Measurements from ENCODE around the gene CASP2.
"Not testable (repeated sequence)": the region's sequence is repeated elsewhere in the genome, so short reads cannot be mapped to it uniquely, and the experiment has no call there.

CASP2 gene

GRCh38 chr7:143285470-143285778 lies 2.7 kb upstream of the CASP2 start:
- Histone ChIP-seq H3K27me3 (ENCODE audit: insufficient read depth, low read length) (peaks cover 35% of the 10 kb centered on the region), H3K27ac (ENCODE audit: low read length) (no peak overlapping the region), H3K9ac (ENCODE audit: low read depth, low read length) (peak overlapping the region; percentile 8; the same call in 1 of the 2 replicates), H3K9me3 (ENCODE audit: insufficient read depth, low read depth, low read length) (peaks cover 7% of the 10 kb centered on the region; the same call in 1 of the 2 replicates), H3K4me3 (ENCODE audit: low read length) (peak overlapping the region; percentile 58; the same call in 1 of the 2 replicates), H3K4me1 (ENCODE audit: insufficient read depth, low read length) (peaks cover 12% of the 10 kb centered on the region), H3K36me3 (ENCODE audit: insufficient read depth, low read depth, low read length) (peaks cover 3% of the 10 kb centered on the region)

DNA sequence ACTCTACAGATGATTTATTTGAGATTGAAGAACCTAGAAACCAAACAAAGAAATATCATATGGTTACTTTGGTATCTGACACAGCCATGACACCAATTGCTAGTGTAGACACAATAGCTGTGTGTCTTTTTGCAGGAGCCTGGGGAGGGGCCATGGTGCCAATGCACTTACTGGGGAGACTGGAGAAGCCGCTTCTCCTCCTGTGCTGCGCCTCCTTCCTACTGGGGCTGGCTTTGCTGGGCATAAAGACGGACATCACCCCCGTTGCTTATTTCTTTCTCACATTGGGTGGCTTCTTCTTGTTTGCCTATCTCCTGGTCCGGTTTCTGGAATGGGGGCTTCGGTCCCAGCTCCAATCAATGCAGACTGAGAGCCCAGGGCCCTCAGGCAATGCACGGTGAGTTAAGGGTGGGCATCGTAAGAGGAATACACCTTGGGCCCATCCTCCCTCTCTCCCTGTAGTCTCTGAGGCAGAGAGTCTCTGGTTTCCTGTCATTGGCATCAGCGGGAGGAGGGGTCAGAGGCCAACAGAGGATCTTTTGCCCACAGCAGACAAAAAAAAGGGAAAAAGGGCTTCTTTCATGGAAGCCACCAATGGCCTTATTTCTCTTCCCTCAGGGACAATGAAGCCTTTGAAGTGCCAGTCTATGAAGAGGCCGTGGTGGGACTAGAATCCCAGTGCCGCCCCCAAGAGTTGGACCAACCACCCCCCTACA lies 2.2 kb upstream of the CASP2 start:
- H3K36me3 ChIP-seq (ENCODE audit: insufficient read depth, low read depth, low read length), result peaks cover 8% of the 10 kb centered on the region
- H3K9me3 ChIP-seq (ENCODE audit: insufficient read depth, low read depth, low read length), result peaks cover 7% of the 10 kb centered on the region; the same call in 1 of the 2 replicates
- H3K4me1 ChIP-seq (ENCODE audit: insufficient read depth, low read length), result peaks cover 12% of the 10 kb centered on the region
- H3K27ac ChIP-seq (ENCODE audit: low read length), result no peak overlapping the region
- peaks cover 35% of the 10 kb centered on the region for H3K27me3 ChIP-seq (ENCODE audit: insufficient read depth, low read length)
- H3K4me3 ChIP-seq (ENCODE audit: low read length), result peak overlapping the region; percentile 58; the same call in 1 of the 2 replicates
- no peak overlapping the region for H3K9ac ChIP-seq (ENCODE audit: low read depth, low read length)

GRCh38 chr7:143286522-143286890 lies 1.6 kb upstream of the CASP2 start:
- peaks cover 7% of the 10 kb centered on the region; the same call in 1 of the 2 replicates for H3K9me3 ChIP-seq (ENCODE audit: insufficient read depth, low read depth, low read length)
- H3K4me3 ChIP-seq (ENCODE audit: low read length), result no peak overlapping the region
- no peak overlapping the region for H3K27ac ChIP-seq (ENCODE audit: low read length)
- peaks cover 35% of the 10 kb centered on the region for H3K27me3 ChIP-seq (ENCODE audit: insufficient read depth, low read length)
- peaks cover 12% of the 10 kb centered on the region for H3K4me1 ChIP-seq (ENCODE audit: insufficient read depth, low read length)
- no peak overlapping the region for H3K9ac ChIP-seq (ENCODE audit: low read depth, low read length)
- H3K36me3 ChIP-seq (ENCODE audit: insufficient read depth, low read depth, low read length), result peaks cover 14% of the 10 kb centered on the region

- Histone ChIP-seq H3K27ac (ENCODE audit: low read length) (no peak overlapping the region), H3K9ac (ENCODE audit: low read depth, low read length) (no peak overlapping the region), H3K4me1 (ENCODE audit: insufficient read depth, low read length) (peaks cover 12% of the 10 kb centered on the region), H3K27me3 (ENCODE audit: insufficient read depth, low read length) (peaks cover 35% of the 10 kb centered on the region), H3K36me3 (ENCODE audit: insufficient read depth, low read depth, low read length) (peaks cover 23% of the 10 kb centered on the region), H3K9me3 (ENCODE audit: insufficient read depth, low read depth, low read length) (peaks cover 7% of the 10 kb centered on the region; the same call in 1 of the 2 replicates), H3K4me3 (ENCODE audit: low read length) (no peak overlapping the region)
These were observed 714 bp upstream of the CASP2 start for GRCh38 chr7:143287339-143287934.

GRCh38 chr7:143288836-143289235 lies 685 bp downstream of the CASP2 start:
- Histone ChIP-seq H3K36me3 (ENCODE audit: insufficient read depth, low read depth, low read length) (peaks cover 37% of the 10 kb centered on the region), H3K9me3 (ENCODE audit: insufficient read depth, low read depth, low read length) (peaks cover 7% of the 10 kb centered on the region; the same call in 1 of the 2 replicates), H3K27ac (ENCODE audit: low read length) (peak overlapping the region; percentile 91), H3K4me1 (ENCODE audit: insufficient read depth, low read length) (peaks cover 7% of the 10 kb centered on the region), H3K4me3 (ENCODE audit: low read length) (peak overlapping the region; percentile 99), H3K9ac (ENCODE audit: low read depth, low read length) (peak overlapping the region; percentile 99), H3K27me3 (ENCODE audit: insufficient read depth, low read length) (peaks cover 33% of the 10 kb centered on the region)

- H3K4me1 ChIP-seq (ENCODE audit: insufficient read depth, low read length), result peaks cover 7% of the 10 kb centered on the region
- H3K27ac ChIP-seq (ENCODE audit: low read length), result no peak overlapping the region
- H3K4me3 ChIP-seq (ENCODE audit: low read length), result peak overlapping the region; percentile 99
- peaks cover 43% of the 10 kb centered on the region for H3K36me3 ChIP-seq (ENCODE audit: insufficient read depth, low read depth, low read length)
- peaks cover 30% of the 10 kb centered on the region for H3K27me3 ChIP-seq (ENCODE audit: insufficient read depth, low read length)
- H3K9me3 ChIP-seq (ENCODE audit: insufficient read depth, low read depth, low read length), result peaks cover 7% of the 10 kb centered on the region; the same call in 1 of the 2 replicates
- H3K9ac ChIP-seq (ENCODE audit: low read depth, low read length), result peak overlapping the region; percentile 99; the same call in 1 of the 2 replicates
These were observed 1.3 kb downstream of the CASP2 start for GRCh38 chr7:143289421-143289820.

DNA sequence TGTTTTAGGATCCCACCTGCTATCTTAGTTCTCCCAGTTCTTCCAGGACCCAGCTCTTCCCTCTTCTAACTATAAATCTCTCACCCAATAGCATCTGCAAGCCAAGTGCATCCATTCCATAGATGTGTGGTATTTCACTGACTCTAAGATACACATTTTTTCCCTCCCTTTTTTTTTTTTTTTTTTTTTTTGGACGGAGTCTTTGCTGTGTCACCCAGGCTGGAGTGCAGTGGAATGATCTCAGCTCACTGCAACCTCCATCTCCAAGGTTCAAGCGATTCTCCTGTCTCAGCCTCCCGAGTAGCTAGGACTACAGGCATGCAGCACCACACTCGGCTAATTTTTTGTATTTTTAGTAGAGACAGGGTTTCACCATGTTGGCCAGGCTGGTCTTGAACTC lies 1.7 kb downstream of the CASP2 start:
- H3K27me3 ChIP-seq (ENCODE audit: insufficient read depth, low read length), result peaks cover 29% of the 10 kb centered on the region
- H3K27ac ChIP-seq (ENCODE audit: low read length); H3K9me3 ChIP-seq (ENCODE audit: insufficient read depth, low read depth, low read length); H3K9ac ChIP-seq (ENCODE audit: low read depth, low read length); H3K4me1 ChIP-seq (ENCODE audit: insufficient read depth, low read length): not testable (repeated sequence)
- peak overlapping the region; percentile 99 for H3K4me3 ChIP-seq (ENCODE audit: low read length)
- peaks cover 48% of the 10 kb centered on the region for H3K36me3 ChIP-seq (ENCODE audit: insufficient read depth, low read depth, low read length)

DNA sequence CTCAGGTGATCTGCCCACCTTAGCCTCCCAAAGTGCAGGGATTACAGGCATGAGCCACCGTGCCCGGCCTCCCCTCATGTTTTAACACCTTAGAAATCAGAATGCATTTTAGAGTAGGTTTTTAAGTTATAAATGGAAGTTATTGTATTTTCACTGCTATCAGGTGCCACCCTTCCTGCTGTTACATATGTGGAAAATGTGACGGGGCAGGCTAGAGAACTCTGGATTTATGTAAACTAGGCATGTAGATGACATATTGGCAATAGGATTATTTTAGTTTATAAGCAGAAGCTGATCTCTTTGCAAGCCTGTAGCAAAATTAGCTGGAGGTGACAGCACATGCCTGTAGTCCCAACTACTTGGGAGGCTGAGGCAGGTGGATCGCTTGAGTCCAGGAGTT lies 2.1 kb downstream of the CASP2 start:
- H3K9me3 ChIP-seq (ENCODE audit: insufficient read depth, low read depth, low read length), result peaks cover 7% of the 10 kb centered on the region; the same call in 1 of the 2 replicates
- peaks cover 25% of the 10 kb centered on the region for H3K27me3 ChIP-seq (ENCODE audit: insufficient read depth, low read length)
- peaks cover 52% of the 10 kb centered on the region for H3K36me3 ChIP-seq (ENCODE audit: insufficient read depth, low read depth, low read length)
- H3K27ac ChIP-seq (ENCODE audit: low read length), result no peak overlapping the region
- peaks cover 3% of the 10 kb centered on the region for H3K4me1 ChIP-seq (ENCODE audit: insufficient read depth, low read length)
- H3K9ac ChIP-seq (ENCODE audit: low read depth, low read length), result no peak overlapping the region
- peak overlapping the region; percentile 36; the same call in 1 of the 2 replicates for H3K4me3 ChIP-seq (ENCODE audit: low read length)

GRCh38 chr7:143292876-143293275 lies 4.7 kb downstream of the CASP2 start:
- H3K4me3 ChIP-seq (ENCODE audit: low read length), result no peak overlapping the region
- H3K4me1 ChIP-seq (ENCODE audit: insufficient read depth, low read length), result peaks cover 2% of the 10 kb centered on the region; the same call in 1 of the 2 replicates
- no peak overlapping the region for H3K9ac ChIP-seq (ENCODE audit: low read depth, low read length)
- no peaks in the 10 kb centered on the region for H3K9me3 ChIP-seq (ENCODE audit: insufficient read depth, low read depth, low read length)
- no peak overlapping the region for H3K27ac ChIP-seq (ENCODE audit: low read length)
- H3K36me3 ChIP-seq (ENCODE audit: insufficient read depth, low read depth, low read length), result peaks cover 77% of the 10 kb centered on the region
- no peaks in the 10 kb centered on the region for H3K27me3 ChIP-seq (ENCODE audit: insufficient read depth, low read length)

DNA sequence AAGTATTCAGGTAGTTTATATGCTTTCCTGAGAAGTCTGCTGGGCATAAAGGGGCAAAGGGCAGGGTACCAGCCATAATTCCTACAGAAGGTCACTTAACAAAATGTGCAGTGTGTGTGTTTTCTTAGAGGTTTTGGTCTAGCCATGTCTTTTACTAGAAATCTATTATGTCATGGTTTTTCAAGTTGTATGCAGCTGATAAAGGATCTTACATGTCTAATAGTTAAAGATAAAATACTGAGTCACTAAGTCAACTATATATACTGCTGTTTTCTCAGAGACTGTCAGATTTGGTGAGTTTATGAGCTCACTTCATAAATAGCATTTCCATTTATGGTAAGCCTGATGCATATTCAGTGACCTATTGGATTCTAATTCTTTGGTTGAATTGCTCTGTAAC lies 7.7 kb downstream of the CASP2 start:
- H3K9ac ChIP-seq (ENCODE audit: low read depth, low read length), result no peak overlapping the region
- H3K27ac ChIP-seq (ENCODE audit: low read length), result no peak overlapping the region
- no peaks in the 10 kb centered on the region; the same call in 1 of the 2 replicates for H3K9me3 ChIP-seq (ENCODE audit: insufficient read depth, low read depth, low read length)
- H3K36me3 ChIP-seq (ENCODE audit: insufficient read depth, low read depth, low read length), result peaks cover 99% of the 10 kb centered on the region
- no peaks in the 10 kb centered on the region for H3K4me1 ChIP-seq (ENCODE audit: insufficient read depth, low read length)
- no peak overlapping the region for H3K4me3 ChIP-seq (ENCODE audit: low read length)
- no peaks in the 10 kb centered on the region for H3K27me3 ChIP-seq (ENCODE audit: insufficient read depth, low read length)

GRCh38 chr7:143296686-143297085 lies 8.5 kb downstream of the CASP2 start:
- peaks cover 99% of the 10 kb centered on the region for H3K36me3 ChIP-seq (ENCODE audit: insufficient read depth, low read depth, low read length)
- no peak overlapping the region for H3K27ac ChIP-seq (ENCODE audit: low read length)

DNA sequence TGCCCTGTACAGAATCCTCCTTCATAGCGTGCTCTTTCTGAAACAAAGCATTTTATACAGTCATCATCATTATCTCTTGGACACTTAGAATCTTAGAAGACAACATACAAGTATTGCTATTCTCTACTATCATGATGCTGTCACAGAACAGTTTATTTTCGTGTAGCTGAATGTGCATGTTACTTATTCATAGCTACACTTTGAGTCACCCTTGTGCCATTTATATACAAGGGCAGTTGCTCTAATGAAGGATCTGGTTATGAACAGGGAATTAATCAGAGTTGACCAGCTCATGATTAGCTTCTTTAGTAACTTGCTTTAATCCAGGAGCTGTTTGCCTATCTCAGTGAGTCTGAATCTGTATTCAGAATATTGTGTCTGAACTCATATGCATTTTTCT lies 11.2 kb downstream of the CASP2 start:
- no peak overlapping the region for H3K4me3 ChIP-seq (ENCODE audit: low read length)
- no peak overlapping the region for H3K9ac ChIP-seq (ENCODE audit: low read depth, low read length)
- H3K36me3 ChIP-seq (ENCODE audit: insufficient read depth, low read depth, low read length), result peaks cover 99% of the 10 kb centered on the region

More at GRCh38 chr7:143296686-143297085, 8.5 kb downstream of the CASP2 start:
- Histone ChIP-seq H3K9ac (ENCODE audit: low read depth, low read length) (no peak overlapping the region), H3K27me3 (ENCODE audit: insufficient read depth, low read length) (no peaks in the 10 kb centered on the region), H3K4me3 (ENCODE audit: low read length) (no peak overlapping the region), H3K9me3 (ENCODE audit: insufficient read depth, low read depth, low read length) (no peaks in the 10 kb centered on the region; the same call in 1 of the 2 replicates), H3K4me1 (ENCODE audit: insufficient read depth, low read length) (no peaks in the 10 kb centered on the region)

More for the DNA sequence above, 11.2 kb downstream of the CASP2 start:
- Histone ChIP-seq H3K9me3 (ENCODE audit: insufficient read depth, low read depth, low read length) (no peaks in the 10 kb centered on the region; the same call in 1 of the 2 replicates), H3K27me3 (ENCODE audit: insufficient read depth, low read length) (no peaks in the 10 kb centered on the region), H3K27ac (ENCODE audit: low read length) (no peak overlapping the region), H3K4me1 (ENCODE audit: insufficient read depth, low read length) (no peaks in the 10 kb centered on the region)

Data from iPS-20b (cell line).